GM10847 (cell line): ENCODE data around the gene ZNF618.

Experiments
- POLR2A ChIP-seq: IDR thresholded peaks from 2 replicates; pipeline ENCODE4 v1.6.1; 2011; ENCODE audit not compliant: insufficient read length; ENCODE audit errors: extremely low read depth

The ZNF618 gene

DNA sequence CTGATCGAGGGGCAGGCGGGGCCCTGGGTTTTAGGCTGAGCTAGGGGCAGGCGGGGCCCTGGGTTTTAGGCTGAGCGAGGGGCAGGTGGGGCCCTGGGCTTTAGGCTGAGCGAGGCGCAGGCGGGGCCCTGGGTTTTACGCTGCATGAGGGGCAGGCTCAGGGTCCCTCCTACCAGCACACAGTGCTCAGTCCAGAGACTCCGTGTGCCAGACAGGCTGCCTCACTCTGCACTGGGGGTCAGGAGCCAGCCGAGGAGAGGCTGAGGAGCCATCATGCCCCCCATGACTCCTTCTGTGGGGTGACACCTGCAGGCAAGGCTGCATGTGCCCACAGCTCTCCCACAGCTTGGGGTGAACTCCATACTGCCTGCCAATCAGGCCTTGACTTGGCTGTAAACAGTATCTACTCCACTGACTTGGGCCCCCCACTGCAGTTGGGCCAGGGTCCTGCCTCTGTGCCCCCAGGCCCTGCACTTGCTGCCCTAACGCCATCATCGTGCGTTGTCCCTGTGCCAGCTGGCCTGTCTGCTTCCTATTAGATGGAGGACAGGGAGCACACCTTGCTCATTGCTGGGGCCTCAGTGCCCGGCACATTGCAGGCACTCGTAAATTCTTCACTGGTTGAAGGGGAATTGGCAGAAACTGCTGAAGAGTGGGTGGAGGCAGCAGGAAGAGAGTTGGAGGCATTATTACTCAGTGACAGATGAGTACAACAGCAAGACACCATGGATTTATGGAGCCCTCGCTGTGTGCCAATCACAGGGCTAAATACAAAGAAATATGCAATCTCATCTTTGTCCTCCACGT, 123.3 kb downstream of the ZNF618 start:
- no peak for TF ChIP-seq POLR2A

- no peak for TF ChIP-seq POLR2A
These were observed 124.0 kb downstream of the ZNF618 start for GRCh38 chr9:114000063-114000454.

DNA sequence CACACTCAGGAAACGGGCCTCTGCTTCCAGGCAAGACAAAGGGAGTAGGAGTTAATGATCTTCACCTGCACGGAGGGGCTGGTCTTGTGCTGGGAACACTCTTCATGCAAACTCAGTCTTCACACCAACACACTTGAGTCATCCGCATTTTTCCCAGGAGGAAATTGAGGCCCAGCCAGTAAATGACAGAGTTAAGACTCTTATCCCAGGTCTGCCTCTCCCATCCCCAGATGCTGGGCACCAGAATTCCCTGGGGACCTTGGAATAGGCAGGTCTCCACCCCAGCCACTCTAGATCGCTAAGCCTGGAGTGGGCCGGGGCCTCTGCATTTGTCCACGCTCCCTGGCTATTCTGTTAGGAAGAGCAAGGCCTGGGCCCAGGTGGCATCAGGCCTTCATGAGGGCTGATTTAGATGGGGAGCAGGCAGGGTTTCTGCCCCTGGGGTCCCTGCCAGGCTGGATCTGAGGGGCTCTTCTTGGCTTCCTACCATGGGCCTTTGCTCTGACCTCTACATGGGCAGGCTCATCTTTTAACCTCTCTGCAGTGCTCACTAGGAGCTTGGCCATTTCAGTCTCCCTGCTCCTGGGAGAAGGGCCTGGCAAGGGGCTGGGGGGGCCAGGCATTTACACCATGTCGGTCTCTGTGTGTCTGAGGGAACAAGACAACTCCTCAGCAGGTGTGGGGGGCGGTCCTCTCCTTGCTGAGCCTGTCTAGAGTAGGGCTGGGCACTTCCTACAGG, 124.7 kb downstream of the ZNF618 start:
- TF ChIP-seq POLR2A, result no peak

GRCh38 chr9:114001410-114001685, 125.2 kb downstream of the ZNF618 start:
- no peak for TF ChIP-seq POLR2A

- no peak for TF ChIP-seq POLR2A
These were observed 125.7 kb downstream of the ZNF618 start for GRCh38 chr9:114001794-114002261.

DNA sequence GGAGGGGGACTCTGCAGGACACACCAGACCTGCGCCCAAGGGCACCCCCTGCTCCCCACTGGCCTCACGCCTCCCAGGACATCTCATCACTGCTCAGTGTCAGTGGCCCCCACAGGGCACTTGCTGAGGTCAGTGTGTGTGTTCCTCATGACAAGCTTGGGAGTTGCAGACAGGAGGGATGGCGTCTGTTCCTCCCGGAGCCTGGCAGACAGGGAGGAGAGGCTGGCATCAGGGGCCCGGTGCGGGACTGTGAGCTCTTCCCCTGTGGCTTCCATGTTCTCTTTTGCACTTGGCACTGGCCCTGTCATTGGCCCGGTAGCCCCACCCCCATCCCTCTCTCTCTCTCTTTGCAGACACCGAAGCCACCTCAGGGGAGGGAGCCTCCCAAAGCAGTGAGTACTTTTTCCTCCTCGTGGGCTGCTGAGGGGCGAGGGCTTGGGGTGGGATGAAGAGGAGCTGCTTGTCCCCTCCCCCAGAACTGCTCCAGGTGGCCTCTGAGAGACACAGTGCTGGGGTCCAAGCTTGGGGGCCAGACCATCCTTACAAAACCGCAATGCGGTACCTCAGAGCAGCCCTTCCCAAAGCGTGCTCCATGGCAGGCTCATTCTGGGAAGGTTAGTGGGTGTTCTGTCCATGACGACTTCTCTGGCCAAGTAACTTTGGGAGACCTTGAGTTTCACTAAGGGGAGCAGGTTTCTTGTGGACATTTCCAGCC, 126.3 kb downstream of the ZNF618 start:
- TF ChIP-seq POLR2A, result no peak

- TF ChIP-seq POLR2A, result no peak
These were observed 126.9 kb downstream of the ZNF618 start for GRCh38 chr9:114002986-114003350.

GRCh38 chr9:114003351-114003750, 127.2 kb downstream of the ZNF618 start:
- no peak for TF ChIP-seq POLR2A

- no peak for TF ChIP-seq POLR2A
These were observed 127.6 kb downstream of the ZNF618 start for GRCh38 chr9:114003758-114004157.

DNA sequence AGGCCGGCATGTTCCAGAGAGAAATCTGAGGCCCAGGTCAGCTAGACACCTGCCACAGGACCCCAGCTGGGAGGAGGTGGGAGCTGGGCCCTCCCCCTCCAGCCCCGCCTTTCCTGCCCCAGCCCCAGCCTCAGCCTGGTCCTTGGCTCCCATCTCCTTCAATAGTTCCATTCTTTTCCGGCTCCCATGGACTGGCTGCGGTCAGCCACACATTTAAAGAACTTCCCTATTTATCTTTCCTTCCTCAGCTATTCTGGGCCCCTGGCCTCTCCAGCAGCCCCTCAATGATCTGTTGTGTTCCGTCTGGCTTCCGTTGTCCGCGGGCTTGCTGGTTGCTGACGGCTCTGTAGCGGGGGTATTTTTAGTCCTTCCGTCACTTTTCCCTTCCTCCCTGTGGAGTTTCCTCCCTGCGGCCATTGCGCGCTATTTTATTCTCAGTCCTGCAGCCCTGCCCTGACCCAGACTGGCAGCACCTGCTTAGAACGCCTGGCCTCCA, 128.2 kb downstream of the ZNF618 start:
- TF ChIP-seq POLR2A, result no peak

DNA sequence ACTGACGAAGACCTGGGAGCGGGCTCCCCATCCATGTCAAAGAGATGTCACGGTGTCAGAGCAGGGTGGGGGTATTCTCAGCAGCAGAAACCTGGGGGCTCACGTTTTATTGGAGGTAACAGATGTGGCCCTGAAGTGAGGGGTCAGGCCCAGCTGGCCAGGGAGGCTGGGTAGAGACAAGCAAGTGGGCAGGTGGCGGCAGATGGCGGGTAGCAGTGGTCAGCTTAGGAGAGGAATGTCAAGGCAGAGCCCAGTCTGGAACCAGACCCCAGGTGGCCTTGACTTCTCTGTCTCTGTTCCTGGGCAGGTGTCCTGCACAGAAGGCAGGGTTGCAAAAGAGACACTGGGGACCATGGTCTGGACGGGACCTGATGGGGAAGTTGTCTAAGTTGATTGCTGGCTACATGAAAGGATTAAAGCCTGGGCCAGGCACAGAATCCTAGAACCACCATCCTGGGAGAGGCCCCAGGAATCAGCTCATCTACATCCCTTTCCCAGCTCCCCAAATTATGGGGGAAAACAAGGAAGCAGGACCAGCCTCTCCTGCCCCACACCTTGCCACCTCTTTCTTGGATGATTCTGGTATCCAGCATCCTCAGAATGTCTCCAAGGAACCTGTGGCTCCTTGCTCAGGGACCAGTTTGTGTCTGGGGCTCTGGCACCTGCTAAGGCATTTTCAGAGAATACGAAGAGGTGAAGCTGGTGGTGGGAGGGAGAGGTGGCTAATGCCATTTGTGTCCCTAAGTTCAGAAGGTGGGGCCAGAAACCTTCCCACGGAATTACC, 129.5 kb downstream of the ZNF618 start:
- TF ChIP-seq POLR2A, result no peak

DNA sequence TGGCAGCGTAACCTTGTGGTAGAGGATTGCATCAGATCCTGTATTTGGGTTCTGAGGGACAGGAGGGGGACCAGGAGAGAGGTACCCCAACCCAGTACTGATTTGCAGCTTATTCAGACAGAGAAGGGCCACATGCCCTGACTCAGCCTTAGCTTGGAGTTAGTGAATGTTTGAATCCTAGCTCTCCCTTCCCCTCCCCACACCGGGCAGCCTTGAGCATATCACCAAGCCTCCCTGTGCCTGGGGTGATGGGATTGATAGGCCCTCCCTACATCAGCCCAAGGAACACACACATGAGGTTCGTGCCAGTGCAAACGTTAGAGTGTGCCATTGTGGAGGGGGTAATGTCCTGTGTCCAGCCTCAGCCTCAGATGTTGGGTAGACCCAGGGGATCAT, 130.0 kb downstream of the ZNF618 start:
- TF ChIP-seq POLR2A, result no peak

GRCh38 chr9:114006931-114007691, 131.0 kb downstream of the ZNF618 start:
- no peak for TF ChIP-seq POLR2A

DNA sequence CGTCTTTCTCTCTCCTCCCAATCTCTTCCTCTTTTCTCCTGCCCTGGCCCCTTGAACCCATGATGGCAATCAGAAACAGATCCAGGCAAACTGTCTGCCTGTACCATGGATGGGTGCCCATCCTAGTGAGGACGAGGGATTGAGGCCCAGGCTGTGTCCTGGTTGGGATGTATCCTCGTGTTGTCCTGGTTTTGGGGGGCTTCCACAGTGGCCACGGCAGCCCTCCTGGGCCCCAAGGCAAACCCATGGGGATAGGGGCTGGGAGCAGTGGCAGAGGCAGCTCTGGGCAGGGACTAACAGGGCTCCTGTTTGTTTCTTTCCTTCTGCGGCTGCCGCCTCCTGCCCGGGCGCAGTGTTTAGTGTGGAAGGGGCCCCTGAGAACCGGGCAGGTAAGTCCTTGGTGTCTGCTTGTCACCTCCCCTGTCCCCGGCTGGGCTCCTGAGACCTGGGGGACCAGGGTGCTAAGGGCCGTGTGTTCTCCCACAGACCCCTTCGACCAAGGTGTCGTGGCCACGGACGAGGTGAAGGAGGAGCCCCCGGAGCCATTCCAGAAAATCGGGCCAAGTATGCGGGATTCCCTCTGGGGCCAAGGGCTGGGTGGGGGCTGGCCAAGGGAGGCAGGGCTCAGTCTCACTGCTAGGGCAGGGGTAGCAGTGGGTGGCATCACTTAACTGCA, 132.0 kb downstream of the ZNF618 start:
- TF ChIP-seq POLR2A, result no peak
